HG03460 (cell line): ENCODE results near the gene ZFAND2A.
"Not testable (repeated sequence)": the region's sequence is repeated elsewhere in the genome, so short reads cannot be mapped to it uniquely, and the experiment has no call there.

Source experiments
- ATAC-seq: cut with Tn5 transposase; IDR thresholded peaks from one replicate; pipeline ENCODE4 v1.9.1; 2021; ENCODE audit not compliant: unreplicated experiment

ZFAND2A gene

DNA sequence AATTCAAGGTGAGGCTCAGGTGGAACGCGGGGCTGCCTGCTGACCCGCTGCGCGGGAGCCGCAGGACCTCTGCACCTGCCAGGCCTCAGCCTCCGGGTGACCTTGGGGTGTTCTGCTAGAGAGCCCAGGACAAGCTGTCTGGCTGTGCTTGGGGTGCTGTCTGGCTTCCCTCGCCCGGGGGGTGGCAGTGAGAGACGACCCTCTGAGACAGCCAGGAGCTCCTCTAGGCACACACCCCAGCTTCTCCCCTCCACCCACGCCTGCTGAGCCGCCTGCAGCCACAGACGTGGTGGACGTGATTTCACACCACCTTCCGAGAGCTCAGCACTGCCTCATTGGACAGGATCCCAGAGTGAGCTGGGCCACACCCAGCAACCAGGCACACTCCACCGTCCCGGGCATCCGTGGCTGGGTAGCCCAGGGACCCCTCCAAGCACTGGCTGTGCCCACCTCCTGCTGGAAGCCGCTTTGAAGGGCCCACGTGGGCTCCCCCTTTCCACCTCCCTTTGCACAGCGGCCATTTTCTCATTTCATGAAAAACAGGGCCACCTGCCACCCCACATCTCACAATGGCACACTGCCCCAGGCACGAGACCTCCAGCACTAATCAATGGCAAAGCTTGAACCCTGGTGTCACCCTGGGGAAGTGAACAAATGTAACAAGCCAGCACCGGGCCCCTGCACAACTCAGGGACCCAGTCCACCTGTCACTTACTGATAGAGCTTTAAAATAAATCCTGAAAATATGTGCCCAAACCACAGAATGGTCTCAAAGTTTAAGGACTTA, 35.0 kb downstream of the ZFAND2A start:
- no peak for ATAC-seq

DNA sequence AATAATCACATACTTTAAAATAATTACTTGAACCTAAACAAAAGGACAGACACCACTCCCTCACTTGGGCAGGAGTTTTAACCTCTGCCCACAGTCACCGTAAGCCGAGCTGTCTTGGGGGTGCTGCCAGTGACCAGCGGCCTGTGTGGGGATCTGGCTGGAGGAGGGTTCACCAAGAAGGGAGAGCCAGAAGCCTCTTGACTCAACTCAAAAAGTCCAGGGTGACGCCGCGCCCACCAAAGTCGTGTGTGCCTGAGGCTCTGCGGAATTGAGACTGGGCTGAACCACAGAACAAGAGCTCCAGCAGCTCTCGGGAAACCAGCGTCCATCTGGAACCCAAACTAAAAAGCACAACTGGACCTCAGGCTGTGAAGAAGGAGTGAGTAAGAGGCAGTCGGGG, 35.8 kb downstream of the ZFAND2A start:
- no peak for ATAC-seq

DNA sequence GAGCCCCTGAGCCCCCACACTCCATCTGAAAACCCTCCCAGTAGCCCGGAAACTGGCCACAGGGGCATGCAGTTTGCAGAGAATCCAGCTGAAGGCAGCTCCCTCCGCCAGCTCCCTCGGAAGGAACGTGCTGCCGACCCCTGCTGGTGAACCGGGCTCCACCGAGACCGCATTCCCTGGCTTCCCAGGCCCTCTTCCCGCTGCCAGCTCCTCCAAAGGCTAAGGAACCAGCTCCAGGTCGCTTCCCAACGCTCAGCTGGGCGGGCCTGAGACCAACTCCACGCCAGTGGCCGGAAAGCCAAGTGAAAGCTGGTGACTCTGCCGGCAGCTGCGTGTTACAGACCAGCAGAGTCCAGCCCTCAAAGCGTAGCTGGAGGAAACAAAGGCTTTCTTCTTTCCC, 36.3 kb downstream of the ZFAND2A start:
- no peak for ATAC-seq

DNA sequence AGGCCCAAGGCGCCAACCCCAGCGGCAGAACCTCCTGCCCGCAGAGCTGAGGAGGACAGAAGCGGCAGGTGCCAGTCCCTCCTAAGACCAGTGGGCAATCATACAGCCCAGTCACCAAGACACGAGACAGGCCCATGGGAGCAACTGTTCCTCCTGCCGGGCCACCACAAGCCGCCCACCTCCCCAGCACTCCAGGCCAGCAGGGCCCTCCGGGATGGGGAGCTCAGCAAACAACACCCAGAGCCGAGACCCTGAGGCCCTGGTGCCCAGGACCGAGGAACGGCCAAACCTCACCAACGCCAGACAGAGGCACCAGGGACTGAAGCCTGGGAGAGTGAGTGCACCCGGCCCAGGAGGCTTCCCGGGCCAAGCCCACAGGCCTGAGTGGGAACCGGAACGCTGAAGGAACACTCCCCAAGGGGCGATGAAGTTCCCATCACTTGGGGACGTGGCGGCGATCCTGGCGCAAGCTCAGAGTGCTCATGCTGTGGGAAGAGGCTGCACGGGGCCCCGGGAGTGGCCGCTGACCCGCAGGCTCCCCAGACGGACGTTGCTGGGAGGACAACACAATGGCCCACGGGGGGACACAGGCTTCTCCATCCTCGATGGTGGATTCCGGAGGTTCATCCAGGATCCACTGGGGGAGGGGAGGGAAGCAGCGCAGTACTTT, 37.0 kb downstream of the ZFAND2A start:
- ATAC-seq: no peak

DNA sequence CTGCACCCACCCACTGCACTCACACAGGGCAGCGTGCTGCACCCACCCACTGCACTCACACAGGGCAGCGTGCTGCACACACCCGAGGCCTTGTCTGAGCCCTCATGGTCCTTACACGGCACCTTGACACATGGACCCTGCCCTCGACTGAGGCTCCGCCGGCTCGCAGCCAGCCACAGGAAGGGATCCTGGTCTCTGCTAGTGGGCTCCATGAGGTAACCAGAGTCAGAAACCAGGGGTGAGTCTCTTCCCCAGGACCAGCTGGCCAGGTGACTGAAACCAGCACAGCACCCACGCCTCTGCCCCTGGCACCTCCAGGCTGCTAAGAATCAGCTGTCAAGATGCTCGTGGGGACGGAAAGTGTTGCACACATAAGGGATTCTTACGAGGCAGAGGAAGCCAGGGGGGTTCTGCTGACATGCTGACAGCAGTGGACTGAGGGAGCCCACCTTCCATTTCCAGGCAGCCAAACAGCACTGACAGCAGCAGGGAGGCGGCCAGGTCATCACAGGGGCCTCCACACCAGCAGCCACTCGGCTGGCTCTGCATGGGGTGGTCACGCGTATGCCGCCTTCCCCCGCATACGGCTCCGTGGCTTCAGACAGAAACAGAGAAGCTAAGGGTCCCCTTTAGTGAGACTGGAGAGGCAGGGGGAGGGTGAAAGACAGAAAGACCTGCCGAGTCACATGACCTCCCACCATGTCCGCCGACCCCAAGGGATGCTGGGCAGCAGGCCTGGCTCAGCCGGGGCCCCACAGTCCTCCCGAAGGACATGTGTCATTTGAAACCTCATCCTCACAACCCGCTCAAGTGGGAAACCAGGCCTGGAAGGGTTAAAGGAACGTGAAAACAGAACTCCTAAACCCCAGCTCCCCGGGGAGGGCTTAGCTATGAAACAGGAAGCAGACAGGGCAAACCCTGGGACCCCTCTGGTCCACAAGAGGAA, 37.8 kb downstream of the ZFAND2A start:
- no peak for ATAC-seq

DNA sequence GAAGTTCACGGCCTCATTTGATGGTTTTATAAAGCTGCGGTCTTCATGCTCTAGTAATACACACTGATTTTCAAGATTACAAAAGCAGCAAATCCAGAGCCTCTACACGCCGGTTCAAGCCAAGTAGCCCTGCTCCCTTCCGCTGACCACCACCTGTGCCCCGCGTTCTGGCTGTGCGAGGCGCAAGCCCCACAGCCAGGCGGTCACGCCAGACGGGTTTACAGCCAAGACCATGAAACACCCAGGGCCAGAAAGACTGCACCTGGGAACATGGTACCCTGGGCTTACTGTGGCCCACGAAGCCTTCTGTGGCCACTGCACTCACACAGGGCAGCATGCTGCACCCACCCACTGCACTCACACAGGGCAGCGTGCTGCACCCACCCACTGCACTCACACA, 38.5 kb downstream of the ZFAND2A start:
- ATAC-seq: no peak

DNA sequence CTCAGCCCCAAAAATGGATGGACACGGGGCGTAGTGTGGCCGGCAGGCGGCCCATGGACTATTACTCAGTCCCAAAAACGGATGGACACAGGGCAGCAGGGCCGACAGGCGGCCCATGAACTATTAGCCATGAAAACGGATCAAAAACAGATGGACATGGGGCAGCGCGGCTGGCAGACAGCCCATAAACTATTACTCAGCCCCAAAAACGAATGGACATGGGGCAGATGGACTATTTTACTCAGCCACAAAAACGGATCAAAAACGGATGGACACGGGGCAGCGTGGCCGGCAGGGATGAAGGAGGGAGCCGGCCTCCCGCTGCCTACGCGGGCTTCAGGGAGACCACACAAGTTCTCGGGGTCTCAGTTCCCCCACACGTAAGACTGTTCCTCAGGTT, 39.2 kb downstream of the ZFAND2A start:
- no peak for ATAC-seq

DNA sequence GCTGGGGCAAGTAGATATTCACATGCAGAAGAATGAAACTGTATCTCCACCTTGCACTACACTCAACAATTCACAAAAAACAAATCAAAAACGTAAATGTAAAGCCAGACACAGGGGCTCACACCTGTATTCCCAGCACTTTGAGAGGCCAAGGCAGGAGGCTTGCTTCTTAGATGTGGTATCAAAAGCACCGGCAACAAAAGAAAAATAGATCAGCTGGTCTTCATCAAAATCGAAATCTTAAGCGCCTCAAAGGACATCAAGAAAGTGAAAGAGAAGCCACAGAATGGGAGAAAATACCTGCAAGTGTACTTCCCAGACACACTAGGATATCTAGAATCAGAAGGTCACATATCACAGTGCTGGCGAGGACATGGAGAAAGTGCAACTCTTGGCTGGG, 40.8 kb downstream of the ZFAND2A start:
- ATAC-seq: no peak

DNA sequence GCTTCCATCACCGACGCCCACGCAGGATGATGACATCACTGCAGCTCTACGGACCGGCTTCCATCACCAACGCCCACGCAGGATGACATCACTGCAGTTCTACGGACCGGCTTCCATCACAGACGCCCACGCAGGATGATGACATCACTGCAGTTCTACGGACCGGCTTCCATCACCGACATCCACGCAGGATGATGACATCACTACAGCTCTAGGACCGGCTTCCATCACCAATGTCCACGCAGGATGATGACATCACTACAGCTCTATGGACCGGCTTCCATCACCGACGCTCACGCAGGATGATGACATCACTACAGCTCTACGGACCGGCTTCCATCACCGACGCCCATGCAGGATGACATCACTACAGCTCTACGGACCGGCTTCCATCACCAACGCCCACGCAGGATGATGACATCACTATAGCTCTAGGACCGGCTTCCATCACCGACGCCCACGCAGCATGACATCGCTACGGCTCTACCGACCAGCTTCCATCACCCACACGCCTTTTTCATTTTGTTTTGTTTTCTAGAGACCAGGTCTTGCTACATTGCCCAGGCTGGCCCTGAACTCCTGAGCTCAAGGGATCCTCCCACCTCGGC, 42.6 kb downstream of the ZFAND2A start:
- no peak for ATAC-seq

DNA sequence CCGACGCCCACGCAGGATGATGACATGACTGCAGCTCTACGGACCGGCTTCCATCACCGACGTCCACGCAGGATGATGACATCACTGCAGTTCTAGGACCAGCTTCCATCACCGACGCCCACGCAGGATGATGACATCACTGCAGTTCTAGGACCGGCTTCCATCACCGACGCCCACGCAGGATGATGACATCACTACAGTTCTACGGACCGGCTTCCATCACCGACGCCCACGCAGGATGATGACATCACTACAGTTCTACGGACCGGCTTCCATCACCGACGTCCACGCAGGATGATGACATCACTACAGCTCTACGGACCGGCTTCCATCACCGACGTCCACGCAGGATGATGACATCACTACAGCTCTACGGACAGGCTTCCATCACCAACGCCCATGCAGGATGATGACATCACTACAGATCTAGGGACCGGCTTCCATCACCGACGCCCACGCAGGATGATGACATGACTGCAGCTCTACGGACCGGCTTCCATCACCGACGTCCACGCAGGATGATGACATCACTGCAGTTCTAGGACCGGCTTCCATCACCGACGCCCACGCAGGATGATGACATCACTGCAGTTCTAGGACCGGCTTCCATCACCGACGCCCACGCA, 43.5 kb downstream of the ZFAND2A start:
- not testable (repeated sequence) for ATAC-seq

DNA sequence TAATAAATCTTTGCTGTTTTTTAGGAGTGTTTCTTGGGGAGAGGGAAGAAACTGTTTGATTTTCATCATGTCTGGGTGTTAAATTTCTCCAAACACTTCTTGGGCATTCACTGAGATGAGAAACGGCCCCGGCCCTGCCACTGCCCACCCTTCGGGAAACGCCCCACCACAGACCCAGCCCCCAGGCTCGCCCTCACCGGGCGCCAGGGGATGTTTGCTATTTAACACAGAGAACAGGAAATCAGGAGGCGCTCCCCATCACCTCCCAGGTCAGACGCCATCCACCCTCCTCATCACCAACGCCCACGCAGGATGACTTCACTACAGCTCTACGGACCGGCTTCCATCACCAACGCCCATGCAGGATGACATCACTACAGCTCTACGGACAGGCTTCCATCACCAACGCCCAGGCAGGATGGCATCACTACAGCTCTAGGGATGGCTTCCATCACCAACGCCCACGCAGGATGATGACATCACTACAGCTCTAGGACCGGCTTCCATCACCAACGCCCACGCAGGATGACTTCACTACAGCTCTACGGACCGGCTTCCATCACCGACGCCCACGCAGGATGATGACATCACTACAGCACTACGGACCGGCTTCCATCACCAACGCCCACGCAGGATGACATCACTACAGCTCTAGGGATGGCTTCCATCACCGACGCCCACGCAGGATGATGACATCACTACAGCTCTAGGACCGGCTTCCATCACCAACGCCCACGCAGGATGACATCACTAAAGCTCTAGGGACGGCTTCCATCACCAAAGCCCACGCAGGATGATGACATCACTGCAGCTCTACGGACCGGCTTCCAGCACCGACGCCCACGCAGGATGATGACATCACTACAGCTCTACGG, 44.6 kb downstream of the ZFAND2A start:
- not testable (repeated sequence) for ATAC-seq

DNA sequence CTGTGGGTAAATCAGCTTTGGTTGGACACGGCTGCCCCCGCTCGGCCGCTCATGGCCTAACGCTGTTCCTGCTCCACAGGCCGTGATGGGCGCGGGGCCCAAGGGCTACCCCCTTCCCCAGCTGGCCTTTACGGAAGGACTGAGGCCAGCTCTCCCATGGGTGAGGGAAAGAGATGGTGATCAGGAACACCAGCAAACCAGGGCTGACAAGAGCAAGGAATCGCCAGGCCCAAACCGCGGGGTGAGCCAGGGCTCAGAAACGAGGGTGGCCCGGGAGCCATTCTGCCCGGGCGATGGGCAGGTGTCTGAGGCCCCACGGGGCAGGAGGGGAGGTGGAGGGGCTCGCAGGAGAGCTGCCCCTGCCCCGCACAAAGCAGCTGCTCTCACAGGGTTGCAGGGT, 45.5 kb downstream of the ZFAND2A start:
- ATAC-seq: no peak

DNA sequence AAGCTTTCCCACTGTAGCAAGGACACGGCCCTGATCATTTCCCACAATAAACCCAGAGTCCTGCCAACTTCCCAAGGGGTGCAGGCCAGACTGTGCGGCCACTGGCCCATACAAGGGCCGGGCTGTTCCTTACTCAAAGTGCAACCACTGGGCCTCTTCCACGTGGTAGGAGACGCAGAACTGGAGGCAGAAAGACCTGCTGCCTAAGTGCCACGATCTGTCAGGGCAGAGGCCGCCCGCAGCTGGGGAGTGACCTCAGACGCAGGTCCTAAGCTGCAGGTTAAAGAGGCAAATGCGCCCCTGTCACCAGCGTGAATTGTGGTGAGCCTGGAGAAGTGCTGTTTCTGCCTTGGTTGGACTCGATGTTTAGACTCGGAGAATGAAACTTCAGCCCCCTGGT, 45.9 kb downstream of the ZFAND2A start:
- no peak for ATAC-seq

DNA sequence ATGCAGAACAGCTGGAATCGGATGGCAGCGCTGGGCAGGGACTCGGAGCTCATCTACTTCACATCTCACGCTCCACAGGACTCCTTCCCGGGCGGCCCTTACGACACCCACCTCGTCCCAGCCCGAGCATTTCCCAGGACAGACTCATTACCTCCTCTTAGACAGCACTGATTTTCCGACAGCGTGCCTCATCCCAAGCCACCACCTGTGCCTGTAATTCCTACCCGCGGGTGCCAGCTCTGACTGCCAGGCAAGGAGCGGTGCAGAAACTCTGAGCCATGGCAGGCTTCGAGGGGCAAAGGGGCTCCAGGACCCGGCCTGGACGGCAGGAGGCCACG, 46.5 kb downstream of the ZFAND2A start:
- ATAC-seq: no peak

DNA sequence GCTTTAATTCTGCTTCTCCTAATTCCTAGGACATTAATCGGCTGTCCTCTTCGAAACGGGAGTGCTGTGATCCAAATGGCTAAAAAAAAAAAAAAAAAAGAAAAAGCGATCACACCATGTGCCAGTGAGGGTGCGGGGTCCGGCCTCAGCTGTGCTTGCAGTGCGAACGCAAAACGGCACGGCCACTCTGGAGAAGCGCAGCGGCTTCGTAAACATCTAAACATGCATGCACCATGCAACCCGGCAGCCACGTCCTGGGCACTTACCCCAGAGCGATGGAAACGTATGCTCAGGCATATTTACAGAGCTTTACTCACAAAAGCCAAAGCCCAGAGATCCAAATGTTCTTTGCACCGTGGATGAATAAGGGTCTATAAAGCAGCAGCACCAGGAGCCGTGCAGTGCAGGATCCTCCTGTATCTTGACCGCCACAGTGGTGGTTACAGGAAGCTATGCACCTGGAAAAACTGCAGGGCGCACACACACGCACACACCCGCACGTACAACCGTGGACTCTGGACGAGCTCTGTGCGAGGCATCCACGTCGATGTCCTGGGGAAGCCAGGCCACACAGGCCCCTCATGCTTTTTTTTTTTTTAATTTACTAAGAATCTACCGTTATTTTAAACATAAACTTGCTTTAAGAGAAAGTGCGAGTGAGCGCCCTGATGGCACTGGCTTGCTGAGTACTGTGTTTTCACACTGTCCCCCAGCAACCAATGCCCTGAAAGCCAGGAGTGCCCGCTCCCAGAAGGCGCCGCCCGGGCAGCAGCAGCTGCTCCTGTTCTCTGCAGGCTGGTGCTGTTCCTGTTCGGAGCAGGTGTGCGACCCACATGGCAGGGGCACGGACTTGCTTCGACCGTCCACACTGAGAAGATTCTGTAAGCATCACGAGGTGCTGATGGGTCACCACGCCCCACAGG, 47.1 kb downstream of the ZFAND2A start:
- no peak for ATAC-seq

DNA sequence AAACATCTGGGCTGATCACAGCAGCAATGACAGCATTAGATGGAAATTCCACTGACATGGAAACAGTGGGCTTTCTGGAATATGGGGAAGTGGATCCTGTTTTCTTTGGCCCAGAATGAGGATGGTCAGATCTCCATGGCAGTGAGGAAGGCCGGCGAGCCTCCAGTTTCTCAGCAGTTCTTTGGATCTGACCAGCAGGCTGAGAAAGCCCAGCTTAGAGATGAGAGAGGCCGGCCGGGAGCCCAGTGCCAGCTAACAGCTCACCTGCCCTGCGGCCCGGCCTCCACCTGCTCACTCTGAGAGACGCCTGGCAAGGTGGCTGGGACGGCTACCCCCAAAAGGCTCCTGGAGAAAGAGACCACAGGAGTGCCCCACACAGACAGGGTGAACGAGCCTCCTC, 47.9 kb downstream of the ZFAND2A start:
- ATAC-seq: no peak

DNA sequence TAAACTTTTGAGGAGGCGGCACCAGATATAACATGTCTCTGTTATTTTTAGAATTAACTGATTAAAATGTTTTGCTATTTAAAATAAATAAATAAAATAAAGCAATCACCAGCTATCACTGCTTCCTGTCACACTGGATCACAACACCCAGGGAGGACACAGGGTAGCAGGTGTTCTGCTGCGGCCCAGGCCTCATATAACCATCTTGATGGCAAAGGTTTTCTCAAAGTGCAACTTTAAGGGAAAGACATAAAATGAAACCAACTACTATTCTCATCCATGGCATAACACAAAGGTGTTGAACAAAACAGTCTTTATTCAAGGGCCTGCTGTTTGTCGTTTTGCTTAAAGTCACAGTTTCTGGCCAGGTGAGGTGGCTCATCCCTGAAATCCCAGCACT, 48.8 kb downstream of the ZFAND2A start:
- no peak for ATAC-seq

DNA sequence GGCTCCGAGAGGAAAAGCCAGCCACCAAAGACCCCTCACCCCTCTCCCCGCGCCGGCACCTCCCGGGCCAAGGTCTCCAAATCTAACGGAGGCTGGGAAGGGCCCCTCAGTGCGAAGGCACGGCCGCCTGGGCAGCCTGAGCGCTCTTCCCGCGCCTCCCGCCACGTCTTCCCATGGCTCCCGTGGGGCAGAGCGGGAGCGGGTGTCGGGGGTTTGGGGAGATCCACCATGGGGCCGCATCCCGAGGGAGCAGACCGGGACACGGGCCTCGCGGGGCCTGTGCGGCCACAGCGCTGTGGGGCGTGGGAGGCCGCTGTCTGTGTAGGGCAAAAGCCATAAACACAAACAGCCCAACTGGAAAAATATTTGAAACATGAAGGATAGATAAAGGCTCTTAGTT, 49.6 kb downstream of the ZFAND2A start:
- ATAC-seq: no peak
